ENCODE results near the gene STRAP.

DNA sequence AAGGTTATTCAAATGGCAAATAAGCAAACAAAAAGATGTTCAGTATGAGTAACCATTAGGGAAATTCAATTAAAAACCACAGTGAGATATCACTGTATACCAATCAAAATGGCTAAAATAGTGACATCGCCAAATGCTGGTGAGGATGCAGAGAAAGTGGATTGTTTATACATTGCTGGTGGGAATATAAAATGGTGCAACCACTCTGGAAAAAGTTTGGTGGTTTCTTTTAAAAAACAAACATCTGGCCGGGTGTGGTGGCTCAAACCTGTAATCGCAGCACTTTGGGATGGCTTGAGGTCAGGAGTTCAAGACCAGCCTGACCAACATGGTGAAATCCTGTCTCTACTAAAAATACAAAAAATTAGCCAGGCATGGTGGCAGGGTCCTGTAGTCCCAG, 14.0 kb upstream of the STRAP start:
- TF ChIP-seq, protein P1, sequence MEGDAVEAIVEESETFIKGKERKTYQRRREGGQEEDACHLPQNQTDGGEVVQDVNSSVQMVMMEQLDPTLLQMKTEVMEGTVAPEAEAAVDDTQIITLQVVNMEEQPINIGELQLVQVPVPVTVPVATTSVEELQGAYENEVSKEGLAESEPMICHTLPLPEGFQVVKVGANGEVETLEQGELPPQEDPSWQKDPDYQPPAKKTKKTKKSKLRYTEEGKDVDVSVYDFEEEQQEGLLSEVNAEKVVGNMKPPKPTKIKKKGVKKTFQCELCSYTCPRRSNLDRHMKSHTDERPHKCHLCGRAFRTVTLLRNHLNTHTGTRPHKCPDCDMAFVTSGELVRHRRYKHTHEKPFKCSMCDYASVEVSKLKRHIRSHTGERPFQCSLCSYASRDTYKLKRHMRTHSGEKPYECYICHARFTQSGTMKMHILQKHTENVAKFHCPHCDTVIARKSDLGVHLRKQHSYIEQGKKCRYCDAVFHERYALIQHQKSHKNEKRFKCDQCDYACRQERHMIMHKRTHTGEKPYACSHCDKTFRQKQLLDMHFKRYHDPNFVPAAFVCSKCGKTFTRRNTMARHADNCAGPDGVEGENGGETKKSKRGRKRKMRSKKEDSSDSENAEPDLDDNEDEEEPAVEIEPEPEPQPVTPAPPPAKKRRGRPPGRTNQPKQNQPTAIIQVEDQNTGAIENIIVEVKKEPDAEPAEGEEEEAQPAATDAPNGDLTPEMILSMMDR (IDR thresholded peaks at IDR 0.05; ENCODE audit: low read depth, low read length) = no peak
- TF ChIP-seq EZH2phosphoT487 (IDR thresholded peaks at IDR 0.05; ENCODE audit: low read depth) = no peak
